Neural cell (in vitro differentiated cells): Measurements from ENCODE around the gene CHDH. TPM values are rescaled to one million over a fixed set of nuclear protein-coding genes. Genes with fewer than 3 reads are reported as not detected.

Experiments used
- H2AFZ ChIP-seq: fragments of 200-600, 300-800 bp; sonication (generic), shearing (Covaris generic); 2 replicates; pipeline ENCODE4 v1.6.0; 2014; ENCODE audit warnings: low read depth, mild to moderate bottlenecking, antibody characterized with exemption, low read length, moderate library complexity
- H3F3A ChIP-seq: fragments of 200-600 bp; shearing (Covaris generic); 2 replicates; pipeline ENCODE4 v1.6.1; 2016; ENCODE audit warnings: mild to moderate bottlenecking, moderate library complexity, mixed read lengths, antibody characterized with exemption, low read length; ENCODE audit not compliant: insufficient read depth, poor library complexity, severe bottlenecking
- H3K27ac ChIP-seq: fragments of 200-600, 300-800 bp; sonication (generic), shearing (Covaris generic); 2 replicates; pipeline ENCODE4 v1.5.1; 2014; ENCODE audit warnings: mild to moderate bottlenecking, low read length, moderate library complexity
- H3K27me3 ChIP-seq: fragments of 300-800, 200-600 bp; sonication (generic), shearing (Covaris generic); 2 replicates; pipeline ENCODE4 v1.6.0; 2014; ENCODE audit warnings: mild to moderate bottlenecking, low read depth, low read length, moderate library complexity; ENCODE audit not compliant: insufficient read depth
- H3K36me3 ChIP-seq: fragments of 300-800, 200-600 bp; sonication (generic), shearing (Covaris generic); 2 replicates; pipeline ENCODE4 v1.5.1; 2014; ENCODE audit warnings: mild to moderate bottlenecking, antibody characterized with exemption, low read length, moderate library complexity; ENCODE audit not compliant: insufficient read depth
- H3K4me2 ChIP-seq: fragments of 300-800, 200-600 bp; sonication (generic), shearing (Covaris generic); 2 replicates; pipeline ENCODE4 v1.6.0; 2014; ENCODE audit warnings: mild to moderate bottlenecking, low read length
- H3K4me3 ChIP-seq: fragments of 300-800, 200-600 bp; sonication (generic), shearing (Covaris generic); 2 replicates; pipeline ENCODE4 v1.5.1; 2014; ENCODE audit warnings: mild to moderate bottlenecking, low read length, moderate library complexity
- H3K79me2 ChIP-seq: fragments of 200-600 bp; shearing (Covaris generic); replicated peaks from 2 replicates; pipeline ENCODE4 v1.6.0; 2014; ENCODE audit warnings: mild to moderate bottlenecking, low read length, moderate library complexity; ENCODE audit not compliant: insufficient read depth
- H3K9ac ChIP-seq: fragments of 300-800, 200-600 bp; sonication (generic), shearing (Covaris generic); 2 replicates; pipeline ENCODE4 v1.6.1; 2016; ENCODE audit warnings: mild to moderate bottlenecking, low read length, mixed read lengths
- H3K9me2 ChIP-seq: fragments of 200-600 bp; shearing (Covaris generic); 2 replicates; pipeline ENCODE4 v1.6.1; 2016; ENCODE audit warnings: mild to moderate bottlenecking, low read length, mixed read lengths; ENCODE audit not compliant: insufficient read depth
- H3K9me3 ChIP-seq: fragments of 200-600, 300-800 bp; sonication (generic), shearing (Covaris generic); 2 replicates; pipeline ENCODE4 v1.6.1; 2016; ENCODE audit warnings: mild to moderate bottlenecking, mixed run types, low read length, moderate library complexity, mixed read lengths
- H4K20me1 ChIP-seq: fragments of 200-600 bp; shearing (Covaris generic); 2 replicates; pipeline ENCODE4 v1.6.1; 2016; ENCODE audit warnings: mild to moderate bottlenecking, mixed run types; ENCODE audit not compliant: insufficient read depth
- CTCF ChIP-seq: fragments of 450-650 bp; IDR thresholded peaks from 2 replicates; pipeline ENCODE4 v1.5.1; 2014; ENCODE audit warnings: antibody characterized with exemption, mild to moderate bottlenecking, moderate library complexity; ENCODE audit not compliant: poor library complexity, severe bottlenecking
- EP300 ChIP-seq: fragments of 450-650 bp; conservative IDR thresholded peaks from 2 replicates; pipeline ENCODE4 v1.6.1; 2014; ENCODE audit warnings: antibody characterized with exemption, mild to moderate bottlenecking, moderate library complexity; ENCODE audit not compliant: poor library complexity, severe bottlenecking
- EZH2 ChIP-seq: fragments of 200-600, 300-800 bp; shearing (Covaris generic), sonication (generic); IDR thresholded peaks from 2 replicates; pipeline ENCODE4 v1.6.1; 2014; ENCODE audit warnings: antibody characterized with exemption, low read length, borderline replicate concordance, mild to moderate bottlenecking; ENCODE audit not compliant: insufficient read depth, poor library complexity, severe bottlenecking
- MXI1 ChIP-seq: fragments of 450-650 bp; conservative IDR thresholded peaks from 2 replicates; pipeline ENCODE4 v1.6.1; 2014; ENCODE audit warnings: antibody characterized with exemption, mild to moderate bottlenecking; ENCODE audit not compliant: poor library complexity, severe bottlenecking
- POLR2AphosphoS5 ChIP-seq: IDR thresholded peaks from 2 replicates; pipeline ENCODE4 v1.6.1; 2012
- RAD21 ChIP-seq: fragments of 450-650 bp; conservative IDR thresholded peaks from 2 replicates; pipeline ENCODE4 v1.6.1; 2014; ENCODE audit warnings: antibody characterized with exemption, mild to moderate bottlenecking, moderate library complexity
- REST ChIP-seq: IDR thresholded peaks from 2 replicates; pipeline ENCODE4 v1.6.1; 2012; ENCODE audit warnings: borderline replicate concordance
- SMC3 ChIP-seq: fragments of 450-650 bp; conservative IDR thresholded peaks from 2 replicates; pipeline ENCODE4 v1.6.1; 2014; ENCODE audit warnings: antibody characterized with exemption, mild to moderate bottlenecking, moderate library complexity; ENCODE audit not compliant: poor library complexity
- TAF1 ChIP-seq: IDR thresholded peaks from 2 replicates; pipeline ENCODE4 v1.6.1; 2012; ENCODE audit warnings: low read depth
- polyA plus RNA-seq: library from polyadenylated mRNA; depleted of rRNA; stranded (reverse); fragments of >200 nt; gene quantifications from 2 replicates; pipeline ENCODE4 v1.2.3, GENCODE V29; 2014

The CHDH gene
- polyA plus RNA-seq, 1 donor from 2014 or later, result 0.17 TPM

GRCh38 chr3:53790470-53790869, 55.7 kb downstream of the CHDH start:
- Histone ChIP-seq H3F3A (no peaks in the 10 kb centered on the region), H3K4me2 (no peak overlapping the region)

GRCh38 chr3:53789459-53789858, 56.8 kb downstream of the CHDH start:
- H3K36me3 ChIP-seq, result no peaks in the 10 kb centered on the region
- no peaks in the 10 kb centered on the region for H3K79me2 ChIP-seq
- H2AFZ ChIP-seq, result no peak overlapping the region
- no peaks in the 10 kb centered on the region for H3K9me3 ChIP-seq
- no peaks in the 10 kb centered on the region for H3K9me2 ChIP-seq
- no peaks in the 10 kb centered on the region for H4K20me1 ChIP-seq
- H3K27me3 ChIP-seq, result no peaks in the 10 kb centered on the region
- no peak overlapping the region for H3K4me3 ChIP-seq
- H3K27ac ChIP-seq, result no peak overlapping the region
- H3K4me2 ChIP-seq, result no peak overlapping the region
- H3K9ac ChIP-seq, result no peak overlapping the region
- TF ChIP-seq EP300 (no peak), EZH2 (no peak), REST (no peak), SMC3 (no peak), TAF1 (no peak)
- no peaks in the 10 kb centered on the region for H3F3A ChIP-seq

More at GRCh38 chr3:53790470-53790869, 55.7 kb downstream of the CHDH start:
- no peak overlapping the region for H2AFZ ChIP-seq
- H3K9me3 ChIP-seq, result no peaks in the 10 kb centered on the region
- H4K20me1 ChIP-seq, result no peaks in the 10 kb centered on the region
- H3K27ac ChIP-seq, result no peak overlapping the region
- no peaks in the 10 kb centered on the region for H3K9me2 ChIP-seq
- no peak overlapping the region for H3K9ac ChIP-seq
- no peaks in the 10 kb centered on the region for H3K27me3 ChIP-seq
- TF ChIP-seq EZH2 (no peak), TAF1 (no peak), MXI1 (no peak), REST (no peak)
- H3K79me2 ChIP-seq, result no peaks in the 10 kb centered on the region
- H3K36me3 ChIP-seq, result no peaks in the 10 kb centered on the region
- no peak overlapping the region for H3K4me3 ChIP-seq

- Histone ChIP-seq H3K27me3 (no peaks in the 10 kb centered on the region), H3K4me2 (no peak overlapping the region), H4K20me1 (no peaks in the 10 kb centered on the region), H3K36me3 (no peaks in the 10 kb centered on the region), H2AFZ (no peak overlapping the region), H3K9ac (no peak overlapping the region), H3K9me3 (no peaks in the 10 kb centered on the region), H3K4me3 (no peak overlapping the region), H3F3A (no peaks in the 10 kb centered on the region), H3K27ac (no peak overlapping the region), H3K9me2 (no peaks in the 10 kb centered on the region), H3K79me2 (no peaks in the 10 kb centered on the region)
- TF ChIP-seq POLR2AphosphoS5 (no peak), REST (no peak), EP300 (no peak), TAF1 (no peak), SMC3 (no peak), MXI1 (no peak), EZH2 (no peak), CTCF (no peak), RAD21 (no peak)
These were observed 58.2 kb downstream of the CHDH start for GRCh38 chr3:53788038-53788437.
